Tibial artery (tissue), 4 donors: Measurements from ENCODE around the gene PCNT.

Experiments
- DNase-seq, 2 donors: peaks; one replicate each; pipeline ENCODE4 v3.0.0-alpha.2; 2019
- H3K27ac ChIP-seq, 2 donors: fragments of 200-600 bp; sonication (generic) in 1 of 2; 1 replicate in 1 of 2; 2 replicates in 1 of 2; pipeline ENCODE4 v1.5.1; 2018 to 2019; ENCODE audit warnings: mild to moderate bottlenecking in 1 of 2
- H3K27me3 ChIP-seq, 2 donors: fragments of 200-600 bp; sonication (generic) in 1 of 2; one replicate each; pipeline versions ENCODE4 v1.5.1 to v1.6.0; 2016 to 2019
- H3K36me3 ChIP-seq, 3 donors: fragments of 200-600 bp; sonication (generic) in 2 of 3; one replicate each; pipeline ENCODE4 v1.5.1; 2016 to 2019; ENCODE audit warnings: mild to moderate bottlenecking in 2 of 3
- H3K4me1 ChIP-seq, 4 donors: fragments of 200-600 bp; sonication (generic) in 2 of 4; 1 replicate in 3 of 4; 2 replicates in 1 of 4; pipeline ENCODE4 v1.5.1; 2016 to 2019
- H3K4me3 ChIP-seq, 2 donors: fragments of 200-600 bp; sonication (generic) in 1 of 2; 1 replicate in 1 of 2; 2 replicates in 1 of 2; pipeline ENCODE4 v1.5.1; 2018 to 2019; ENCODE audit warnings: mild to moderate bottlenecking in 2 of 2
- H3K9me3 ChIP-seq, 3 donors: fragments of 200-600 bp; sonication (generic) in 1 of 3; one replicate each; pipeline ENCODE4 v1.5.1; 2016 to 2019
- CTCF ChIP-seq, 2 experiments: fragments of 200-600 bp in 1 of 2; fragments of 450-650 bp in 1 of 2; IDR thresholded peaks; one replicate each; pipeline ENCODE4 v1.5.1; 2017 to 2019; ENCODE audit warnings: antibody characterized with exemption in 2 of 2, mild to moderate bottlenecking in 1 of 2, moderate library complexity in 1 of 2
- intact Hi-C: fragments of 100-400 bp; cut with DNase I; formaldehyde crosslinking; loops from one replicate; pipeline ENCODE4 v1.15.0; 2023; ENCODE audit warnings: low total_unique reads

PCNT gene

GRCh38 chr21:46350571-46350970 lies 26.6 kb downstream of the PCNT start:
- intact Hi-C loops = no loop called here
- H3K27ac ChIP-seq = no peak overlapping the region
- no peak for TF ChIP-seq CTCF (IDR thresholded peaks at IDR 0.05)
- no peak overlapping the region for H3K4me3 ChIP-seq
- H3K27me3 ChIP-seq = no peaks in the 10 kb centered on the region
- no peak for DNase-seq
- peaks cover 88 to 100% (median 99%) of the 10 kb centered on the region in 3 donors for H3K36me3 ChIP-seq
- H3K4me1 ChIP-seq = no peaks in the 10 kb centered on the region
- H3K9me3 ChIP-seq = no peaks in the 10 kb centered on the region

- intact Hi-C loops = no loop called here
- TF ChIP-seq CTCF (IDR thresholded peaks at IDR 0.05) = no peak
- Histone ChIP-seq H3K36me3 (peaks cover 91 to 100% (median 99%) of the 10 kb centered on the region in 3 donors), H3K27me3 (no peaks in the 10 kb centered on the region), H3K27ac (no peak overlapping the region), H3K4me3 (no peak overlapping the region), H3K9me3 (no peaks in the 10 kb centered on the region), H3K4me1 (no peaks in the 10 kb centered on the region)
- DNase-seq = no peak
These were observed 27.0 kb downstream of the PCNT start for GRCh38 chr21:46350981-46351380.

GRCh38 chr21:46351476-46352163 lies 27.7 kb downstream of the PCNT start:
- H3K9me3 ChIP-seq = no peaks in the 10 kb centered on the region
- no peaks in the 10 kb centered on the region for H3K27me3 ChIP-seq
- peaks cover 88 to 100% (median 99%) of the 10 kb centered on the region in 3 donors for H3K36me3 ChIP-seq
- H3K4me1 ChIP-seq = no peaks in the 10 kb centered on the region
- no peak overlapping the region for H3K4me3 ChIP-seq
- intact Hi-C loops = no loop called here
- DNase-seq = no peak
- H3K27ac ChIP-seq = no peak overlapping the region
- no peak for TF ChIP-seq CTCF (IDR thresholded peaks at IDR 0.05)

GRCh38 chr21:46352164-46352515 lies 28.2 kb downstream of the PCNT start:
- H3K36me3 ChIP-seq = peaks cover 88 to 100% (median 99%) of the 10 kb centered on the region in 3 donors
- H3K4me1 ChIP-seq = no peaks in the 10 kb centered on the region
- intact Hi-C loops = no loop called here
- no peaks in the 10 kb centered on the region for H3K27me3 ChIP-seq
- H3K9me3 ChIP-seq = no peaks in the 10 kb centered on the region
- DNase-seq = no peak
- no peak overlapping the region for H3K27ac ChIP-seq
- TF ChIP-seq CTCF (IDR thresholded peaks at IDR 0.05) = no peak
- no peak overlapping the region for H3K4me3 ChIP-seq

GRCh38 chr21:46352913-46353312 lies 29.0 kb downstream of the PCNT start:
- Histone ChIP-seq H3K27me3 (no peaks in the 10 kb centered on the region), H3K36me3 (peaks cover 88 to 100% (median 99%) of the 10 kb centered on the region in 3 donors), H3K4me1 (no peaks in the 10 kb centered on the region), H3K9me3 (no peaks in the 10 kb centered on the region), H3K4me3 (no peak overlapping the region), H3K27ac (no peak overlapping the region)
- intact Hi-C loops = no loop called here
- no peak for DNase-seq
- TF ChIP-seq CTCF (IDR thresholded peaks at IDR 0.05) = no peak

GRCh38 chr21:46354046-46354445 lies 30.1 kb downstream of the PCNT start:
- Histone ChIP-seq H3K9me3 (no peaks in the 10 kb centered on the region), H3K27ac (no peak overlapping the region), H3K36me3 (peaks cover 85 to 100% (median 100%) of the 10 kb centered on the region in 3 donors), H3K4me1 (no peaks in the 10 kb centered on the region), H3K27me3 (no peaks in the 10 kb centered on the region), H3K4me3 (no peak overlapping the region)
- TF ChIP-seq CTCF (IDR thresholded peaks at IDR 0.05) = no peak
- DNase-seq = no peak
- intact Hi-C loops = no loop called here
